Measurements from ENCODE around the gene RAE1.
"Not testable (repeated sequence)": the region's sequence is repeated elsewhere in the genome, so short reads cannot be mapped to it uniquely, and the experiment has no call there.

RAE1 gene

GRCh38 chr20:57414867-57415592 is 64.0 kb downstream of the RAE1 start:
- Histone ChIP-seq H3K9me3 (ENCODE audit: low read depth, low read length) (no peaks in the 10 kb centered on the region), H3K27ac (no peak overlapping the region), H3K4me3 (no peak overlapping the region), H3K36me3 (ENCODE audit: insufficient read depth, low read length) (no peaks in the 10 kb centered on the region), H3K9ac (ENCODE audit: insufficient read length) (no peak overlapping the region)
- no peak for DNase-seq (ENCODE audit: low read depth, low spot score)
- TF ChIP-seq EZH2 (IDR thresholded peaks at IDR 0.05) (no peak), FOXP2 (optimal IDR thresholded peaks at IDR 0.05; ENCODE audit: control extremely low read depth, extremely low read length, insufficient read depth) (no peak), POLR2AphosphoS5 (IDR thresholded peaks at IDR 0.05; ENCODE audit: borderline replicate concordance, low read depth, low read length) (no peak)

- TF ChIP-seq FOXP2 (optimal IDR thresholded peaks at IDR 0.05; ENCODE audit: control extremely low read depth, extremely low read length, insufficient read depth) (no peak), POLR2AphosphoS5 (IDR thresholded peaks at IDR 0.05; ENCODE audit: borderline replicate concordance, low read depth, low read length) (no peak), EZH2 (IDR thresholded peaks at IDR 0.05) (no peak)
- H3K27ac ChIP-seq, result no peak overlapping the region
- no peaks in the 10 kb centered on the region for H3K9me3 ChIP-seq (ENCODE audit: low read depth, low read length)
- DNase-seq (ENCODE audit: low read depth, low spot score), result no peak
- no peak overlapping the region for H3K9ac ChIP-seq (ENCODE audit: insufficient read length)
- H3K4me3 ChIP-seq, result no peak overlapping the region
- H3K36me3 ChIP-seq (ENCODE audit: insufficient read depth, low read length), result no peaks in the 10 kb centered on the region
These were observed 64.7 kb downstream of the RAE1 start for GRCh38 chr20:57415771-57416170.

GRCh38 chr20:57416296-57417022 is 65.4 kb downstream of the RAE1 start:
- H3K4me3 ChIP-seq, result no peak overlapping the region
- TF ChIP-seq FOXP2 (optimal IDR thresholded peaks at IDR 0.05; ENCODE audit: control extremely low read depth, extremely low read length, insufficient read depth), result no peak
- no peak for TF ChIP-seq EZH2 (IDR thresholded peaks at IDR 0.05)
- TF ChIP-seq POLR2AphosphoS5 (IDR thresholded peaks at IDR 0.05; ENCODE audit: borderline replicate concordance, low read depth, low read length), result no peak
- no peak overlapping the region for H3K27ac ChIP-seq
- DNase-seq (ENCODE audit: low read depth, low spot score), result no peak
- no peak overlapping the region for H3K9ac ChIP-seq (ENCODE audit: insufficient read length)
- no peaks in the 10 kb centered on the region for H3K36me3 ChIP-seq (ENCODE audit: insufficient read depth, low read length)
- no peaks in the 10 kb centered on the region for H3K9me3 ChIP-seq (ENCODE audit: low read depth, low read length)

GRCh38 chr20:57417051-57417689 is 66.1 kb downstream of the RAE1 start:
- no peak for TF ChIP-seq POLR2AphosphoS5 (IDR thresholded peaks at IDR 0.05; ENCODE audit: borderline replicate concordance, low read depth, low read length)
- no peak for TF ChIP-seq FOXP2 (optimal IDR thresholded peaks at IDR 0.05; ENCODE audit: control extremely low read depth, extremely low read length, insufficient read depth)
- no peak for TF ChIP-seq EZH2 (IDR thresholded peaks at IDR 0.05)
- H3K27ac ChIP-seq, result no peak overlapping the region
- DNase-seq (ENCODE audit: low read depth, low spot score), result no peak
- H3K9ac ChIP-seq (ENCODE audit: insufficient read length), result no peak overlapping the region
- no peak overlapping the region for H3K4me3 ChIP-seq
- no peaks in the 10 kb centered on the region for H3K36me3 ChIP-seq (ENCODE audit: insufficient read depth, low read length)
- H3K9me3 ChIP-seq (ENCODE audit: low read depth, low read length), result no peaks in the 10 kb centered on the region

GRCh38 chr20:57417830-57418780 is 67.0 kb downstream of the RAE1 start:
- no peak overlapping the region for H3K4me3 ChIP-seq
- no peak for TF ChIP-seq FOXP2 (optimal IDR thresholded peaks at IDR 0.05; ENCODE audit: control extremely low read depth, extremely low read length, insufficient read depth)
- TF ChIP-seq EZH2 (IDR thresholded peaks at IDR 0.05), result no peak
- TF ChIP-seq POLR2AphosphoS5 (IDR thresholded peaks at IDR 0.05; ENCODE audit: borderline replicate concordance, low read depth, low read length), result no peak
- no peak for DNase-seq (ENCODE audit: low read depth, low spot score)
- H3K9me3 ChIP-seq (ENCODE audit: low read depth, low read length), result no peaks in the 10 kb centered on the region
- no peak overlapping the region for H3K27ac ChIP-seq
- H3K9ac ChIP-seq (ENCODE audit: insufficient read length), result no peak overlapping the region
- H3K36me3 ChIP-seq (ENCODE audit: insufficient read depth, low read length), result no peaks in the 10 kb centered on the region

- H3K4me3 ChIP-seq, result not testable (repeated sequence)
These were observed 68.4 kb downstream of the RAE1 start for GRCh38 chr20:57419479-57419878.

GRCh38 chr20:57420571-57421252 is 69.7 kb downstream of the RAE1 start:
- TF ChIP-seq POLR2AphosphoS5 (IDR thresholded peaks at IDR 0.05; ENCODE audit: borderline replicate concordance, low read depth, low read length), result no peak
- no peak for TF ChIP-seq EZH2 (IDR thresholded peaks at IDR 0.05)
- TF ChIP-seq FOXP2 (optimal IDR thresholded peaks at IDR 0.05; ENCODE audit: control extremely low read depth, extremely low read length, insufficient read depth), result no peak
- Histone ChIP-seq H3K36me3 (ENCODE audit: insufficient read depth, low read length) (no peaks in the 10 kb centered on the region), H3K27ac (no peak overlapping the region), H3K9ac (ENCODE audit: insufficient read length) (no peak overlapping the region), H3K4me3 (no peak overlapping the region), H3K9me3 (ENCODE audit: low read depth, low read length) (no peaks in the 10 kb centered on the region)
- DNase-seq (ENCODE audit: low read depth, low spot score), result no peak

More at GRCh38 chr20:57419479-57419878, 68.4 kb downstream of the RAE1 start:
- not testable (repeated sequence) for H3K9me3 ChIP-seq (ENCODE audit: low read depth, low read length); DNase-seq (ENCODE audit: low read depth, low spot score); H3K9ac ChIP-seq (ENCODE audit: insufficient read length); H3K27ac ChIP-seq; H3K36me3 ChIP-seq (ENCODE audit: insufficient read depth, low read length)
